Fibroblast of lung (primary cell): ENCODE measurements around the gene RAB35. TPM values are rescaled to one million over a fixed set of nuclear protein-coding genes. Genes with fewer than 3 reads are reported as not detected.

ENCODE experiments used
- DNase-seq, 2 donors: peaks; one replicate each; pipeline versions ENCODE4 v3.0.0 to v3.0.0-alpha.2; 2010; ENCODE audit warnings: low read depth in 2 of 2
- H2AFZ ChIP-seq: 2 replicates; pipeline ENCODE4 v1.5.1; 2012; ENCODE audit warnings: low read length, control low read depth, inconsistent platforms
- H3K27ac ChIP-seq: 2 replicates; pipeline ENCODE4 v1.5.1; 2011; ENCODE audit warnings: low read length, control low read depth; ENCODE audit not compliant: insufficient read depth
- H3K27me3 ChIP-seq: 2 replicates; pipeline ENCODE4 v1.5.1; 2011; ENCODE audit warnings: mild to moderate bottlenecking, low read length; ENCODE audit not compliant: control insufficient read depth, insufficient read depth
- H3K36me3 ChIP-seq: 2 replicates; pipeline ENCODE4 v1.5.1; 2011; ENCODE audit warnings: low read length; ENCODE audit not compliant: control insufficient read depth, insufficient read depth
- H3K4me1 ChIP-seq: 2 replicates; pipeline ENCODE4 v1.5.1; 2011; ENCODE audit warnings: low read length; ENCODE audit not compliant: control insufficient read depth, insufficient read depth; ENCODE audit errors: extremely low read depth
- H3K4me2 ChIP-seq: 2 replicates; pipeline ENCODE4 v1.5.1; 2011; ENCODE audit warnings: low read length, control low read depth; ENCODE audit not compliant: insufficient read depth; ENCODE audit errors: extremely low read depth
- H3K4me3 ChIP-seq, 4 experiments: fragments of 200-600 bp in 1 of 4; sonication (generic) in 1 of 4; replicated peaks in 1 of 4; 2 replicates each; pipeline ENCODE4 v1.5.1; 2011 to 2016; ENCODE audit warnings: low read length in 4 of 4, low read depth in 3 of 4, mild to moderate bottlenecking in 3 of 4, control low read depth in 2 of 4, inconsistent platforms in 1 of 4, mixed read lengths in 1 of 4; ENCODE audit not compliant: insufficient read depth in 1 of 4; ENCODE audit errors: control extremely low read depth in 1 of 4
- H3K79me2 ChIP-seq: 2 replicates; pipeline ENCODE4 v1.5.1; 2012; ENCODE audit warnings: mild to moderate bottlenecking, low read length, inconsistent platforms; ENCODE audit not compliant: control insufficient read depth, insufficient read depth
- H3K9ac ChIP-seq: 2 replicates; pipeline ENCODE4 v1.5.1; 2011; ENCODE audit warnings: mild to moderate bottlenecking, low read length, control low read depth; ENCODE audit not compliant: insufficient read depth
- H3K9me3 ChIP-seq: 2 replicates; pipeline ENCODE4 v1.5.1; 2012; ENCODE audit warnings: low read depth, low read length; ENCODE audit not compliant: control insufficient read depth, insufficient read depth
- H4K20me1 ChIP-seq: 2 replicates; pipeline ENCODE4 v1.5.1; 2011; ENCODE audit warnings: low read length; ENCODE audit not compliant: control insufficient read depth, insufficient read depth; ENCODE audit errors: extremely low read depth
- CTCF ChIP-seq, 2 donors: IDR thresholded peaks in 1 of 2; conservative IDR thresholded peaks in 1 of 2; 1 replicate in 1 of 2; 2 replicates in 1 of 2; pipeline ENCODE4 v1.5.1; 2011 to 2012; ENCODE audit warnings: low read length in 2 of 2, control low read depth in 1 of 2, inconsistent platforms in 1 of 2, low read depth in 1 of 2, mild to moderate bottlenecking in 1 of 2
- EZH2 ChIP-seq: IDR thresholded peaks from 2 replicates; pipeline ENCODE4 v1.5.1; 2012; ENCODE audit warnings: low read length, control low read depth, mild to moderate bottlenecking; ENCODE audit errors: missing control alignments
- polyA plus RNA-seq, 2 donors: library from polyadenylated mRNA; depleted of rRNA in 1 of 2; stranded (reverse) in 1 of 2; unstranded in 1 of 2; fragments of >200 nt; gene quantifications; 2 replicates each; pipeline ENCODE4 v1.2.1, GENCODE V29; 2011 to 2012; ENCODE audit warnings: missing spikeins in 1 of 2
- total RNA-seq: library from RNA; depleted of rRNA; stranded (reverse); fragments of >200 nt; gene quantifications from 2 replicates; pipeline ENCODE4 v1.2.1, GENCODE V29; 2014

Gene RAB35
- total and polyA plus RNA-seq, 2 donors (not counting 1 experiment from before 2014, with no cell fraction given), result 29.7 to 51.4 TPM

- H4K20me1 ChIP-seq, result no peaks in the 10 kb centered on the region
Measured at GRCh38 chr12:120078868-120079267, 37.7 kb downstream of the RAB35 start.

DNA sequence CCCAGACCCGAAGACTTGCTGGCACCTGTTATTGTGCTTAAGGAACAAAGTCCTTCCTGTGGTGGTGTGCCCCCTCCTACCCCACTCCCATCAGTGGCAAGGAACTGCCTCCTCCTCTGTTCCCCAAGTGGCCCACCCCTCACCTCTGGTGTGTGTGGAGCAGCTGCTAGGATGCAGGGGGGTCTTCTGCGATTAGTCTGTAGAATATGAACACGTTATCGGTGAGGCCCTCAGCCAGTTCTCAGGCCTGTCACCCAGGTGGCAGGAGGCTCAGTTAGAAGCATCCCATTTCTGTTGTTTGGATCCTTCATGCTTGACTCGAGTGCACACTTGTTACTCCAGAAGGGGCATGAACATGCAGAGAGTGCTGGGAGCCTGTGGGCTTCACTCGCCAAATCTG lies 39.3 kb downstream of the RAB35 start:
- no peak overlapping the region for H3K4me2 ChIP-seq
- H3K4me3 ChIP-seq, result no peak overlapping the region
- no peak for TF ChIP-seq EZH2
- no peak for TF ChIP-seq CTCF (conservative IDR thresholded peaks at IDR 0.05 in 1 of 2, IDR thresholded peaks at IDR 0.05 in 1 of 2; ENCODE audit: low read depth in 1 of 2, low read length in 2 of 2)
- no peak overlapping the region for H2AFZ ChIP-seq
- H3K36me3 ChIP-seq, result no peaks in the 10 kb centered on the region
- no peak for DNase-seq
- H3K4me1 ChIP-seq, result no peaks in the 10 kb centered on the region
- peaks cover 4% of the 10 kb centered on the region for H3K27me3 ChIP-seq
- H3K9ac ChIP-seq, result no peak overlapping the region
- no peak overlapping the region for H3K27ac ChIP-seq
- H4K20me1 ChIP-seq, result no peaks in the 10 kb centered on the region
- H3K79me2 ChIP-seq, result no peaks in the 10 kb centered on the region
- H3K9me3 ChIP-seq, result no peaks in the 10 kb centered on the region

More at GRCh38 chr12:120078868-120079267, 37.7 kb downstream of the RAB35 start:
- Histone ChIP-seq H3K9me3 (no peaks in the 10 kb centered on the region), H3K4me1 (no peaks in the 10 kb centered on the region), H2AFZ (no peak overlapping the region), H3K27me3 (peaks cover 4% of the 10 kb centered on the region), H3K4me3 (no peak overlapping the region), H3K4me2 (no peak overlapping the region), H3K9ac (no peak overlapping the region), H3K79me2 (no peaks in the 10 kb centered on the region), H3K36me3 (no peaks in the 10 kb centered on the region), H3K27ac (no peak overlapping the region)
- no peak for DNase-seq
- TF ChIP-seq EZH2 (no peak), CTCF (conservative IDR thresholded peaks at IDR 0.05 in 1 of 2, IDR thresholded peaks at IDR 0.05 in 1 of 2; ENCODE audit: low read depth in 1 of 2, low read length in 2 of 2) (no peak)

GRCh38 chr12:120076651-120077050 lies 39.9 kb downstream of the RAB35 start:
- H3K4me3 ChIP-seq, result no peak overlapping the region
- H3K27me3 ChIP-seq, result peaks cover 4% of the 10 kb centered on the region
- no peak for TF ChIP-seq EZH2
- TF ChIP-seq CTCF (conservative IDR thresholded peaks at IDR 0.05 in 1 of 2, IDR thresholded peaks at IDR 0.05 in 1 of 2; ENCODE audit: low read depth in 1 of 2, low read length in 2 of 2), result no peak
- H2AFZ ChIP-seq, result no peak overlapping the region
- no peak overlapping the region for H3K27ac ChIP-seq
- no peaks in the 10 kb centered on the region for H3K4me1 ChIP-seq
- no peaks in the 10 kb centered on the region for H3K9me3 ChIP-seq
- no peak overlapping the region for H3K9ac ChIP-seq
- H3K4me2 ChIP-seq, result no peak overlapping the region
- no peaks in the 10 kb centered on the region for H3K36me3 ChIP-seq
- no peaks in the 10 kb centered on the region for H4K20me1 ChIP-seq
- H3K79me2 ChIP-seq, result no peaks in the 10 kb centered on the region
- DNase-seq, result no peak
